Karpas-422 (cell line): ENCODE results near the gene NEMF. TPM values are rescaled to one million over a fixed set of nuclear protein-coding genes. Genes with fewer than 3 reads are reported as not detected.
A peak's percentile ranks its signal among the peaks of the same experiment; 100 is the strongest.
"Not testable (repeated sequence)": the region's sequence is repeated elsewhere in the genome, so short reads cannot be mapped to it uniquely, and the experiment has no call there.

Experiments used
- DNase-seq: peaks from one replicate; pipeline ENCODE4 v3.0.0-alpha.2; 2015
- H2AFZ ChIP-seq: fragments of 200-600 bp; sonication (generic); 2 replicates; pipeline ENCODE4 v1.6.1; 2014; ENCODE audit warnings: antibody characterized with exemption, low read length, mixed read lengths
- H3K27ac ChIP-seq: fragments of 200-600 bp; sonication (generic); 2 replicates; pipeline ENCODE4 v1.5.1; 2014; ENCODE audit warnings: mild to moderate bottlenecking, low read length, moderate library complexity
- H3K27me3 ChIP-seq: fragments of 200-600 bp; sonication (generic); 2 replicates; pipeline ENCODE4 v1.6.1; 2014; ENCODE audit warnings: low read length, mixed read lengths
- H3K36me3 ChIP-seq: fragments of 200-600 bp; sonication (generic); 2 replicates; pipeline ENCODE4 v1.6.1; 2014; ENCODE audit warnings: low read length, mixed read lengths; ENCODE audit not compliant: insufficient read depth
- H3K4me1 ChIP-seq: fragments of 200-600 bp; sonication (generic); 2 replicates; pipeline ENCODE4 v1.6.1; 2014; ENCODE audit warnings: mild to moderate bottlenecking, low read length, mixed read lengths
- H3K4me2 ChIP-seq: fragments of 200-600 bp; sonication (generic); 2 replicates; pipeline ENCODE4 v1.6.1; 2014; ENCODE audit warnings: low read length, low read depth, mild to moderate bottlenecking; ENCODE audit not compliant: poor library complexity, severe bottlenecking
- H3K4me3 ChIP-seq: fragments of 200-600 bp; sonication (generic); 2 replicates; pipeline ENCODE4 v1.5.1; 2014; ENCODE audit warnings: mild to moderate bottlenecking, antibody characterized with exemption, low read length, mixed read lengths
- H3K79me2 ChIP-seq: fragments of 200-600 bp; sonication (generic); 2 replicates; pipeline ENCODE4 v1.6.1; 2014; ENCODE audit warnings: mild to moderate bottlenecking, low read length, mixed read lengths
- H3K9ac ChIP-seq: fragments of 200-600 bp; sonication (generic); 2 replicates; pipeline ENCODE4 v1.6.0; 2014; ENCODE audit warnings: low read length
- H3K9me2 ChIP-seq: fragments of 200-600 bp; sonication (generic), shearing (Covaris generic); replicated peaks from 2 replicates; pipeline ENCODE4 v1.6.0; 2014; ENCODE audit warnings: mild to moderate bottlenecking, low read length, moderate library complexity; ENCODE audit not compliant: insufficient read depth
- H3K9me3 ChIP-seq: fragments of 300-700, 200-600 bp; sonication (generic); 2 replicates; pipeline ENCODE4 v1.6.1; 2014; ENCODE audit warnings: low read length, mixed read lengths
- H4K20me1 ChIP-seq: fragments of 200-600 bp; sonication (generic); 2 replicates; pipeline ENCODE4 v1.6.1; 2014; ENCODE audit warnings: mild to moderate bottlenecking, antibody characterized with exemption, low read length, low read depth; ENCODE audit not compliant: insufficient read depth
- small RNA-seq: library from RNA; depleted of rRNA; stranded (forward); fragments of <200 nt; gene quantifications from one replicate; pipeline ENCODE3, GENCODE V24; 2014
- total RNA-seq: library from RNA; depleted of rRNA; stranded (reverse); fragments of >200 nt; shearing (Covaris generic); gene quantifications from 2 replicates; pipeline ENCODE4 v1.2.3, GENCODE V29; 2014; ENCODE audit warnings: low replicate concordance; rRNA removed

The NEMF gene
- total RNA-seq, 1 experiment from 2014 or later, result 160 TPM

DNA sequence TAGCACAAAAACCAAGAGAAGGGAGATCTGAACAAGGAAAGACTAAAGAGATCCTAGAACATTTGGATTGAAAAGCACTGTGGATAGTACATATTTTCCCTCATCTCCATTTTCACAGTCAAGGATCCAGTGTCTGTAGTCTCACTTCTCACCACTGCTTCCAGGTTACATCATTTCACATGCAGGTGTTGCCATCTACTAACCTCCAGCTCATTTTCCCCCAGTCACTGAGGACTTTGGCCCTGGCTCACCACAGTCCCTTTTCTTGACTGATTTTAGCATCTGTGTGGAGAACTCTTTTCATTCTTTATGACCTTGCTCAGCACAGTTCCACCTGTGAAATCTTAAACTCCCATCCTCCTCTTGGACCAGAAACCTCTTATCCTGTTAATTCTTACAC is 106.1 kb downstream of the NEMF start:
- not testable (repeated sequence) for DNase-seq, H3K4me2 ChIP-seq

DNA sequence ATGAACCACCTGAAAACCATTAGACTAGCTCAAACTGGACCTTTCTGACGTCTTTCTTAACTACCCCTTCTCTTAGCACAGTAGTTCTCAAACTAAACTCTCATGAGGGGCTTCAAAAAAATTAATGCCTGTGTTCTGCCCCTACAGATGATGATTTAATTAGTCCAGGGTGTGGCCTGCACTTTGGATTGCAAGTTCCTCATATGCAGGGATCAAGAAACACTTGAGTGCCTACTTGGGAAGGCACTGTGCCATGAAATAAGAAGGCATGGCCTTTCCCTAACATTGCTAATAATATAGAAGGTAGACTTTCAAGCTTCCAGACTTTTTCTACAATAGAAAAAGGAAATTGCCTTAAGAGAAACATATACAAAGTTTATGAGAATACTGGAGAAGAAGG is 107.4 kb downstream of the NEMF start:
- H3K4me1 ChIP-seq, result peaks cover 2% of the 10 kb centered on the region; the same call in 1 of the 2 replicates
- no peak overlapping the region for H3K4me3 ChIP-seq
- H3K27ac ChIP-seq, result no peak overlapping the region
- H3K27me3 ChIP-seq, result no peaks in the 10 kb centered on the region
- H3K79me2 ChIP-seq, result no peaks in the 10 kb centered on the region
- no peaks in the 10 kb centered on the region for H3K9me3 ChIP-seq
- H3K4me2 ChIP-seq, result no peak overlapping the region
- H2AFZ ChIP-seq, result no peak overlapping the region
- H4K20me1 ChIP-seq, result no peaks in the 10 kb centered on the region
- no peak overlapping the region for H3K9ac ChIP-seq
- DNase-seq, result no peak
- no peaks in the 10 kb centered on the region for H3K9me2 ChIP-seq
- no peaks in the 10 kb centered on the region for H3K36me3 ChIP-seq

More for the DNA sequence above, 106.1 kb downstream of the NEMF start:
- H2AFZ ChIP-seq, H3K9me2 ChIP-seq, H3K79me2 ChIP-seq, H4K20me1 ChIP-seq, H3K27ac ChIP-seq, H3K36me3 ChIP-seq, H3K9ac ChIP-seq, H3K9me3 ChIP-seq, H3K4me3 ChIP-seq, H3K4me1 ChIP-seq, H3K27me3 ChIP-seq: not testable (repeated sequence)

DNA sequence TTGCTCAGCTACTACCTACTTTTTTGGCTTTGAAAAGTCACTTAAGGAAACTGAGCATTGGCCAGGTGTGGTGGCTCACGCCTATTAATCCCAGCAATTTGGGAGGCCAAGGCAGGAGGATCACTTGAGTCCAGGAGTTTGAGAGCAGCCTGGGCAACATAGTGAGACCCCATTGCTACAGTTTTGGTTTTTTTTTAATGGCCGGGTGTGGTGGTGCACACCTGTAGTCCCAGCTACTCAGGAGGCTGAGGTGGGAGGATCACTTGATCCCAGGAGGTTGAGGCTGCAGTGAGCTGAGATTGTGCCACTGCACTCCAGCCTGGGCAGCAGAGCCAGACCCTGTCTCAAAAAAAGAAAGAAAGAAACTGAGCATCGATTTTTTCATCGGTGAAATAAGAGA is 116.9 kb downstream of the NEMF start:
- H3K9me2 ChIP-seq, H3K9me3 ChIP-seq, H3K4me1 ChIP-seq, H3K9ac ChIP-seq, H4K20me1 ChIP-seq, H3K4me2 ChIP-seq, H3K4me3 ChIP-seq, H3K36me3 ChIP-seq, DNase-seq, H2AFZ ChIP-seq, H3K79me2 ChIP-seq, H3K27ac ChIP-seq, H3K27me3 ChIP-seq: not testable (repeated sequence)

DNA sequence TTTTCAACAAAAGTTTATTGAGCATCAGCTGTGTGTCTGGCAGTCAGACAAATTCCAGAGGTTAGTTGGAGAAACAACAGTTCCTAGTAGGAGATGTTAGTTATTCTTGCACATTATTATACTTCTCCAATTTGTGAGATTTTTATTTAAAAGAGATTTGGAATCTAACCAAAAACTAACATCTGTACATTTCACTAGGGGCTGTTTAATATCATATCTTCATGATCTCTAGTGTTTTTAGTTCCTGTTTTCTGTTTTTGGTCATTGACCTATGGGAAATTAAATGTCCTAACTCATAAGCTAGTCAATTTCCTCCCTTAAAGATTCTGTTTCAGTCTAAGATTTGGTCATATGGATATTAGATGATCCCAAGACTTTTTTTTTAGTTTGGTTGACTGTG is 118.8 kb downstream of the NEMF start:
- Histone ChIP-seq H3K36me3 (no peaks in the 10 kb centered on the region), H3K27ac (no peak overlapping the region), H4K20me1 (no peaks in the 10 kb centered on the region), H3K9ac (no peak overlapping the region), H3K4me2 (no peak overlapping the region), H3K4me3 (no peak overlapping the region), H3K9me3 (no peaks in the 10 kb centered on the region), H3K9me2 (no peaks in the 10 kb centered on the region), H2AFZ (no peak overlapping the region), H3K79me2 (no peaks in the 10 kb centered on the region), H3K4me1 (no peaks in the 10 kb centered on the region), H3K27me3 (no peaks in the 10 kb centered on the region)
- DNase-seq, result no peak

DNA sequence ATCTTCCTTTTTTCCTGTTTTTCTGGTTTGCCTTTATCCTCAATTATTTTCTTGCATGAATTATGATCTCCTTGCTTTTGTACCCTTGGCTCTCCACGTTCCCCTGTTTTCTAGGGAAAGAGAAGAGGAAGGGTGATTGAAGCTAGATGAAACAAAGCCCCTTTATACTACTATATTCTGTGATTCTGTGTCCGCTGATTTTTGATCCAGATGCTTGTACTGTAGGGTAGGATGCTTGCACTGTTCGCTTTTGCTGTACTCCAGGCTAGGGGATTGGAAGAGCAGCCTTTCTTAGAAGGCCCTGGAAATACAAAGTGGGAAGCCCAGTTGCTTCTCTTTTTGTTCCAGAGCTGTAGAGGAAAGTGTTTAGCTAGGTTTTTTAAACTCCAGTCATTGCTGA is 119.7 kb downstream of the NEMF start:
- H2AFZ ChIP-seq, result no peak overlapping the region
- H3K36me3 ChIP-seq, result no peaks in the 10 kb centered on the region
- H3K27ac ChIP-seq, result no peak overlapping the region
- no peaks in the 10 kb centered on the region for H3K9me3 ChIP-seq
- H3K4me1 ChIP-seq, result no peaks in the 10 kb centered on the region
- H3K9me2 ChIP-seq, result no peaks in the 10 kb centered on the region
- no peak overlapping the region for H3K9ac ChIP-seq
- no peak for DNase-seq
- no peaks in the 10 kb centered on the region for H3K79me2 ChIP-seq
- H3K4me2 ChIP-seq, result no peak overlapping the region
- H3K27me3 ChIP-seq, result no peaks in the 10 kb centered on the region
- no peak overlapping the region for H3K4me3 ChIP-seq
- H4K20me1 ChIP-seq, result no peaks in the 10 kb centered on the region

Small RNA genes within 50 kb of the gene (small RNA-seq; reads per million reads assigned to genes)
- gene RF00019, result not detected
- gene RN7SL2, result 0.51 reads per million, percentile 10 among the genes with 10 or more reads in this experiment
- 0.24 reads per million for gene RN7SL3
- not detected for gene RNU6-189P
- gene RNU6-539P, result not detected

Other genes with a start within 250 kb of the NEMF start
- gene RPL36AL, start 232.2 kb downstream of the NEMF start, total RNA-seq, result 396 and 770 TPM in 2 replicates
- gene MGAT2, start 232.0 kb downstream of the NEMF start, total RNA-seq, result 74.0 and 82.5 TPM in 2 replicates
- 23.1 and 29.7 TPM in 2 replicates for gene DNAAF2, start 217.5 kb downstream of the NEMF start, total RNA-seq
- 21.0 and 51.0 TPM in 2 replicates for gene POLE2, start 164.6 kb downstream of the NEMF start, total RNA-seq
- gene KLHDC1, start 159.7 kb downstream of the NEMF start, total RNA-seq, result 1.5 and 1.7 TPM in 2 replicates
- 148 and 167 TPM in 2 replicates for gene KLHDC2, start 84.6 kb downstream of the NEMF start, total RNA-seq
- gene ARF6, start 40.3 kb upstream of the NEMF start, total RNA-seq, result 55.0 and 58.9 TPM in 2 replicates